OCI-LY3 (cell line): ENCODE data around the gene SRPX2.

Experiments
- EZH2phosphoT487 ChIP-seq: fragments of 200-600 bp; shearing (Covaris generic); IDR thresholded peaks from 2 replicates; pipeline ENCODE4 v1.6.1; 2018; ENCODE audit warnings: antibody characterized with exemption, mixed run types, low read depth
- TF ChIP-seq, protein P1 (sequence below): fragments of 200-600, 300-600 bp; sonication (generic); IDR thresholded peaks from 2 replicates; pipeline ENCODE4 v1.5.1; 2014; ENCODE audit warnings: antibody characterized with exemption, low read length, low read depth

DNA sequence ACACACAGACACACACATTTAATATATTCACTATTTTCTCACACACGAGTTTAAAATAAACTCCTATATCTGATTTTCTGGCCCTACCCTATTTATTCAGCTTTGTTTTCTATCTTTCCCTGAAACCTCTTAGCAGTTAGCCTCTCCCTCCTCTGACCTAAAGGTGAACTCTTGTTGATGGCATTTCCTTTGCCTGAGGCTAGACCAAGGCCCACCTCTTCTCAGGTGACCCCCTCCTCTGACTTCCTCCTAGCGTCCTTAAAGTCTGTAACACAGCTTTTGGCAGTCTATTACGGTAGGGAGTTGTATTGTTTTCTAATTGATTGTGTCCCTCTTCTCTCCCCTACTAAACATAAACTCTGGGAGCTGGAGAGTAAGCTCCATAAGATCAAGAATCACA lies 1.7 kb upstream of the SRPX2 start:
- TF ChIP-seq, protein P1, sequence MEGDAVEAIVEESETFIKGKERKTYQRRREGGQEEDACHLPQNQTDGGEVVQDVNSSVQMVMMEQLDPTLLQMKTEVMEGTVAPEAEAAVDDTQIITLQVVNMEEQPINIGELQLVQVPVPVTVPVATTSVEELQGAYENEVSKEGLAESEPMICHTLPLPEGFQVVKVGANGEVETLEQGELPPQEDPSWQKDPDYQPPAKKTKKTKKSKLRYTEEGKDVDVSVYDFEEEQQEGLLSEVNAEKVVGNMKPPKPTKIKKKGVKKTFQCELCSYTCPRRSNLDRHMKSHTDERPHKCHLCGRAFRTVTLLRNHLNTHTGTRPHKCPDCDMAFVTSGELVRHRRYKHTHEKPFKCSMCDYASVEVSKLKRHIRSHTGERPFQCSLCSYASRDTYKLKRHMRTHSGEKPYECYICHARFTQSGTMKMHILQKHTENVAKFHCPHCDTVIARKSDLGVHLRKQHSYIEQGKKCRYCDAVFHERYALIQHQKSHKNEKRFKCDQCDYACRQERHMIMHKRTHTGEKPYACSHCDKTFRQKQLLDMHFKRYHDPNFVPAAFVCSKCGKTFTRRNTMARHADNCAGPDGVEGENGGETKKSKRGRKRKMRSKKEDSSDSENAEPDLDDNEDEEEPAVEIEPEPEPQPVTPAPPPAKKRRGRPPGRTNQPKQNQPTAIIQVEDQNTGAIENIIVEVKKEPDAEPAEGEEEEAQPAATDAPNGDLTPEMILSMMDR: no peak
- no peak for TF ChIP-seq EZH2phosphoT487
